Smooth muscle cell of trachea (primary cell): ENCODE data around the gene ATN1. TPM values are rescaled to one million over a fixed set of nuclear protein-coding genes. Genes with fewer than 3 reads are reported as not detected.

Experiments
- total RNA-seq: library from RNA; depleted of rRNA; stranded (reverse); fragments of >200 nt; gene quantifications from 2 replicates; pipeline ENCODE4 v1.2.1, GENCODE V29; 2014

Gene ATN1, protein sequence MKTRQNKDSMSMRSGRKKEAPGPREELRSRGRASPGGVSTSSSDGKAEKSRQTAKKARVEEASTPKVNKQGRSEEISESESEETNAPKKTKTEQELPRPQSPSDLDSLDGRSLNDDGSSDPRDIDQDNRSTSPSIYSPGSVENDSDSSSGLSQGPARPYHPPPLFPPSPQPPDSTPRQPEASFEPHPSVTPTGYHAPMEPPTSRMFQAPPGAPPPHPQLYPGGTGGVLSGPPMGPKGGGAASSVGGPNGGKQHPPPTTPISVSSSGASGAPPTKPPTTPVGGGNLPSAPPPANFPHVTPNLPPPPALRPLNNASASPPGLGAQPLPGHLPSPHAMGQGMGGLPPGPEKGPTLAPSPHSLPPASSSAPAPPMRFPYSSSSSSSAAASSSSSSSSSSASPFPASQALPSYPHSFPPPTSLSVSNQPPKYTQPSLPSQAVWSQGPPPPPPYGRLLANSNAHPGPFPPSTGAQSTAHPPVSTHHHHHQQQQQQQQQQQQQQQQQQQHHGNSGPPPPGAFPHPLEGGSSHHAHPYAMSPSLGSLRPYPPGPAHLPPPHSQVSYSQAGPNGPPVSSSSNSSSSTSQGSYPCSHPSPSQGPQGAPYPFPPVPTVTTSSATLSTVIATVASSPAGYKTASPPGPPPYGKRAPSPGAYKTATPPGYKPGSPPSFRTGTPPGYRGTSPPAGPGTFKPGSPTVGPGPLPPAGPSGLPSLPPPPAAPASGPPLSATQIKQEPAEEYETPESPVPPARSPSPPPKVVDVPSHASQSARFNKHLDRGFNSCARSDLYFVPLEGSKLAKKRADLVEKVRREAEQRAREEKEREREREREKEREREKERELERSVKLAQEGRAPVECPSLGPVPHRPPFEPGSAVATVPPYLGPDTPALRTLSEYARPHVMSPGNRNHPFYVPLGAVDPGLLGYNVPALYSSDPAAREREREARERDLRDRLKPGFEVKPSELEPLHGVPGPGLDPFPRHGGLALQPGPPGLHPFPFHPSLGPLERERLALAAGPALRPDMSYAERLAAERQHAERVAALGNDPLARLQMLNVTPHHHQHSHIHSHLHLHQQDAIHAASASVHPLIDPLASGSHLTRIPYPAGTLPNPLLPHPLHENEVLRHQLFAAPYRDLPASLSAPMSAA (N-terminal part only)
- total RNA-seq = 16.9 and 31.9 TPM in 2 replicates

DNA sequence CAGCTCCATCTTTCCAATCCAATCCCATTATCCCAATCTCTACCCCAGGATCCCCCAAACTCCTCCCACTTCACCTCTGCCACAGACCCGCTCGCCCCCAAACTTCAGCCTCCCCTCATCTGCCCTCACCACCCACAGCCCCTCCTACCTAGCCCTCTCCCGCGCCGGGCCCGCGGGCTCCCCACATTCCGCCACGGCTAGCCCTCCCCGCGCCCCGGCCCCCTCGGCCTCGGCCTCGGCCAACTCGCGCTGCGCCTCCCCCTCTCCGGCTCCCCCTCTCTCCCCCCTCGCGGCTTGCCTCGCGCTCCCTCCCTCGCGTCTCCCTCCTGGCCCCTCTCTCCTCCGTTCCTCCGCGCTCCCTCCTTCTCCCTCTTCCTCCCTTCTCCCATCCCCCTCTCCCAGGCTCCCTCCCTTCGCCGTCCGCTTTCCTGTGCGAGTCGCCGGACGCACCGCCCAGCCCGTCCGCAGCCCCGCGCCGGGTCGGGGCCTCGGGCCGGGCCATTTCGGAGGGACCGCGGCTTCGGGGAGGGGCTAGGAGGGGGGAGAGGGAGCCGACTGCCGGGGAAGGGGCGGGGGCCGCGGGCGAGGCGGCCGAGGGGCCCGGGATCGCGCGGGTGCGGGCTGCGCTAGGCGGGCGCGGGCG, at the start of gene ATN1:
ATN1 (plus strand) TSS at position 581 of the 643 bp plus-strand sequence. CDS start 6,043 bp downstream, outside the sequence.

DNA sequence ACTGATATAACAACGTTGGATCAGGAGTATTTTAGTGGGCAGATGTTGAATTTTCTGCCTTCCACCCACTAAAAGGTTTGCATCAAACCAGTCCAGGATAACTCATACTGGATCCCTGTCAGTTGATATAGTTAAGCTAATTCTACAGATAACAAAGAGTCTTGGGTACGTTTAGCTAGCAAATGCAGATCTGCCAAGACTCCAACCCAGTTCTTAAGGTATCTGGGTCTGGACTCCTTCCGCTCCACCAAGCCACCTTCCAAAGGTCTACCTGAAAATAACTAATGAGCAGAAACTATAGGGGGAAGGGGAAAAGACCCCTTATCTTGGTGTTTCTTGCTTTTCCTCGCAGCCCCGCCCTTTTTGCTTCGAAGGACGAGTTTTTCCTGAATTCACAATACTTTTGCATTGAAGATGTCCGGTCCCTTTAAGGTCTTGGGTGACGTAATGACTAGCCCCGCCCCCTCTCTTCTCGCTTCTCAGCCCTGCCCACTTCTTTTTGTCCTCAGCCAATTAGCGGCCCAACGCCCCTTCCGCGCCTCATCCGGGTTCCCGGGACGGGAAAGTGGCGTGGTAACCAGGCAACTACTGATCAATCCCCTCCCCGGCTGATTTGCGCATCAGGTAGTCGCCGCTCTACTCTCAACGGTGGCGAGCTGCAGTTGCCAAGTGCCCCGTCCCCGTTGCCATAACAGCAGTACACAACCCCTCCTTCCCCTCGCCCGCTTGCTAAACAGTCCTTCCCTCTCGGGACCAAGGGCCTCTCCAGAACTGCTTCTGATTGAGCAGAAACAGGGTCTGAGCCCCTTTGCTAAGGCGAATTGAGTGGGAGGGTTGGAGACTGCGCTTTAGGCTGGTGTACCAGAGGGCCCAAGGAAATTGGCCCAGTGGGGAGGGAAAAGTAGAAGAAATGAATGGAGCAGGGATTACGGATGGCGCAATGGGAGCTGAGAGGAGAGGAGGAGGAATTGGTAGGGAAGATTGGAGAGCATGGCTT, 23.2 kb upstream of the ATN1 start, which contains the start of gene LRRC23:
LRRC23 (plus strand) TSS at position 543 of the 997 bp plus-strand sequence. CDS start 812 bp downstream, outside the sequence.

DNA sequence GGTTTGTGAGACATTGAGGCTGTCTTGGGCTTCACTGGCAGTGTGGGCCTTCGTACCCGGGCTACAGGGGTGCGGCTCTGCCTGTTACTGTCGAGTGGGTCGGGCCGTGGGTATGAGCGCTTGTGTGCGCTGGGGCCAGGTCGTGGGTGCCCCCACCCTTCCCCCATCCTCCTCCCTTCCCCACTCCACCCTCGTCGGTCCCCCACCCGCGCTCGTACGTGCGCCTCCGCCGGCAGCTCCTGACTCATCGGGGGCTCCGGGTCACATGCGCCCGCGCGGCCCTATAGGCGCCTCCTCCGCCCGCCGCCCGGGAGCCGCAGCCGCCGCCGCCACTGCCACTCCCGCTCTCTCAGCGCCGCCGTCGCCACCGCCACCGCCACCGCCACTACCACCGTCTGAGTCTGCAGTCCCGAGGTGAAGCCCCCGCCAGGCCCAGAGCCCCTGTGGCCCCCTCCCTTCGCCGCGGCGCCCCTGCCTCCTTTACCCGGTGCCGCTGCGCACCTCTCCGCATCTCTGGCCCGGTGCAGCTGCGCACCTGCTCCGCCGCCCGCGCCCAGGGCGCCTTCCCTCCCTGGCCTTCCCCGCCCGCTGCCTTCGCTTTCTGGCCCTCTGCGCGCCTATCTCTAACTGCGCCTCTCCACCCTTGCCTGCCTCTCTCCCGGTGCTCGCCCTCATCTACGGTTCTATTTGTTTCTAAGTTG, 13.4 kb upstream of the ATN1 start, which contains the start of gene ENO2:
ENO2 (plus strand) TSS at position 335 of the 701 bp plus-strand sequence. CDS start 1,253 bp downstream, outside the sequence.

DNA sequence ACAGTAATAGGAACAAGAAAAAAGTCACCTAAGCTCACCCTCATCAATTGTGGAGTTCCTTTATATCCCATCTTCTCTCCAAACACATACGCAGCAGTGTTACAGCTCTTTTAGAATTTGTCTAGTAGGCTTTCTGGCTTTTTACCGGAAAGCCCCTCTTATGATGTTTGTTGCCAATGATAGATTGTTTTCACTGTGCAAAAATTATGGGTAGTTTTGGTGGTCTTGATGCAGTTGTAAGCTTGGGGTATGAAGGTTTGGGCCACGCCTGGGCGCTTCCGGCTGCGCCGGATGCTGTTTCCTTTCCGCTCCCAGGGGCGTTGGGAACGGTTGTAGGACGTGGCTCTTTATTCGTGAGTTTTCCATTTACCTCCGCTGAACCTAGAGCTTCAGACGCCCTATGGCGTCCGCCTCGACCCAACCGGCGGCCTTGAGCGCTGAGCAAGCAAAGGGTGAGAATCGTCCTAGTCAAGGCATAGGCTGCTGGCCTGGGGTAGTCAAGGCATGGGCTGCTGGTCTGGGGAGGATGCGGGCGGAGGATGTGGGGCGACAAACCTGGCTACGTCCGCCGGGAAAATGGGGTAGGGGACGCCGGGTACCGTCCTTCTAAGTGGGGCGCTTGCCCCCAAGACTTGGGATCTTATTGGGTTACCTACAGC, 16.1 kb downstream of the ATN1 start, which contains the start of the genes C12orf57 and RNU7-1:
C12orf57 (plus strand) TSS at position 301 of the 659 bp plus-strand sequence; CDS start at position 401, 100 bp downstream.
RNU7-1 (plus strand) TSS at position 95 of the 659 bp plus-strand sequence.

DNA sequence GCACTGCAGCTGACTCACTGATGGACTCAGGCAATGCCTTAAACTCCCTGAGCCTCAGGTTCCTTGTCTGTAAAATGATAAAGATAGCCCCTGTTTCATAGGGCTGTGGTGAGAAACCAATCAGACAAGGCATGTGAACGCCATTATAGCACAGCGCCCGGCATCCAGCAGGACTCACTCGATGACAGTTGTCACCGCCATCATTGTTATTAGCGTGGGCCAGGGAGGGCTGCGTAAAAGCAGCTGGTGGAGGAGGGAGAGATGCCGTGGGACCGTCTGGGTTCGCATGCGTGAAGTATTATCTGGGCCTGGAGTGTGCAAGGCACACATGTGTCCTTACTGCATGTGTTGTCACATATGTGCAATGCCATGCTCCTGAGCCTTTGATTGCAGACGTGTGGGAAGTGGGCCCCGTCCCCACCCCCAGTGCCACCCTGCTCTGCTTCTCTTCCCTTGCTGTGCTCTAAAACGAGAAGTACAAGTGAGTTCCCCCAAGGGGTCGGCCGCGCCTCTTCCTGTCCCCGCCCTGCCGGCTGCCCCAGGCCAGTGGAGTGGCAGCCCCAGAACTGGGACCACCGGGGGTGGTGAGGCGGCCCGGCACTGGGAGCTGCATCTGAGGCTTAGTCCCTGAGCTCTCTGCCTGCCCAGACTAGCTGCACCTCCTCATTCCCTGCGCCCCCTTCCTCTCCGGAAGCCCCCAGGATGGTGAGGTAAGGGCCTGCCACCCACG, 23.2 kb downstream of the ATN1 start, which contains the start of gene PTPN6:
PTPN6 (plus strand) TSS at position 546 of the 730 bp plus-strand sequence; CDS start at position 703, 157 bp downstream.

Other genes with a start within 250 kb of the ATN1 start
- 12.7 and 13.2 TPM in 2 replicates for gene ZNF384, start 238.6 kb upstream of the ATN1 start, total RNA-seq
- gene PIANP, start 227.1 kb upstream of the ATN1 start, total RNA-seq = 0.33 and 1.0 TPM in 2 replicates
- gene COPS7A, start 203.9 kb upstream of the ATN1 start, total RNA-seq = 83.2 and 106 TPM in 2 replicates
- gene MLF2, start 174.8 kb upstream of the ATN1 start, total RNA-seq = 178 and 182 TPM in 2 replicates
- gene PTMS, start 161.6 kb upstream of the ATN1 start, total RNA-seq = 39.2 and 99.2 TPM in 2 replicates
- 0.15 and 0.17 TPM in 2 replicates for gene LAG3, start 155.4 kb upstream of the ATN1 start, total RNA-seq
- gene CD4, start 138.4 kb upstream of the ATN1 start, total RNA-seq = 0.15 and 2.2 TPM in 2 replicates
- 6.1 and 6.8 TPM in 2 replicates for gene GPR162, start 106.1 kb upstream of the ATN1 start, total RNA-seq
- gene P3H3, start 99.6 kb upstream of the ATN1 start, total RNA-seq = 121 and 150 TPM in 2 replicates
- 1.7 and 2.9 TPM in 2 replicates for gene GNB3, start 87.0 kb upstream of the ATN1 start, total RNA-seq
- 3.3 and 25.9 TPM in 2 replicates for gene CDCA3, start 76.7 kb upstream of the ATN1 start, total RNA-seq
- gene USP5, start 75.8 kb upstream of the ATN1 start, total RNA-seq = 97.8 and 134 TPM in 2 replicates
- gene TPI1, start 60.4 kb upstream of the ATN1 start, total RNA-seq = 1,080 and 1,447 TPM in 2 replicates
- gene SPSB2, start 54.7 kb upstream of the ATN1 start, total RNA-seq = 6.3 and 14.1 TPM in 2 replicates
- 13.2 and 14.9 TPM in 2 replicates for gene LRRC23, start 23.1 kb upstream of the ATN1 start, total RNA-seq
- gene ENO2, start 13.4 kb upstream of the ATN1 start, total RNA-seq = 20.1 and 29.3 TPM in 2 replicates
- gene RNU7-1, start 15.9 kb downstream of the ATN1 start, total RNA-seq = not detected in 2 replicates
- 61.5 and 94.6 TPM in 2 replicates for gene C12orf57, start 16.1 kb downstream of the ATN1 start, total RNA-seq
- gene PTPN6, start 23.4 kb downstream of the ATN1 start, total RNA-seq = under 0.01 TPM in 1 of 2 replicates, not detected in the other
- gene PHB2, start 42.7 kb downstream of the ATN1 start, total RNA-seq = 176 and 184 TPM in 2 replicates
- gene EMG1, start 43.0 kb downstream of the ATN1 start, total RNA-seq = 35.2 and 55.0 TPM in 2 replicates
- gene LPCAT3, start 90.5 kb downstream of the ATN1 start, total RNA-seq = 15.1 and 17.9 TPM in 2 replicates
- gene C1S, start 132.8 kb downstream of the ATN1 start, total RNA-seq = 307 and 827 TPM in 2 replicates
- gene C1R, start 164.5 kb downstream of the ATN1 start, total RNA-seq = 159 and 432 TPM in 2 replicates
- gene C1RL, start 181.3 kb downstream of the ATN1 start, total RNA-seq = 50.2 and 82.0 TPM in 2 replicates
- gene RBP5, start 200.9 kb downstream of the ATN1 start, total RNA-seq = 0.33 TPM in 1 of 2 replicates, not detected in the other
- 19.4 and 25.9 TPM in 2 replicates for gene CLSTN3, start 202.4 kb downstream of the ATN1 start, total RNA-seq